ENCODE results near the gene SORCS2.

SORCS2 gene

GRCh38 chr4:7340553-7341433, 148.5 kb downstream of the SORCS2 start:
- H3K79me2 ChIP-seq (ENCODE audit: insufficient read depth, low read length), result no peaks in the 10 kb centered on the region
- H2AFZ ChIP-seq (ENCODE audit: low read length), result no peak overlapping the region
- TF ChIP-seq EZH2 (IDR thresholded peaks at IDR 0.05; ENCODE audit: borderline replicate concordance, low read length) (no peak), CTCF (IDR thresholded peaks at IDR 0.05; ENCODE audit: low read length) (no peak)
- no peak overlapping the region for H3K9ac ChIP-seq (ENCODE audit: low read length)
- H3K4me1 ChIP-seq (ENCODE audit: insufficient read depth, low read length, severe bottlenecking), result no peaks in the 10 kb centered on the region
- H3F3A ChIP-seq (ENCODE audit: insufficient read depth, low read length), result no peaks in the 10 kb centered on the region
- H3K9me2 ChIP-seq (ENCODE audit: low read depth, low read length), result no peaks in the 10 kb centered on the region
- H3K36me3 ChIP-seq (ENCODE audit: insufficient read depth, low read length), result no peaks in the 10 kb centered on the region
- no peaks in the 10 kb centered on the region for H3K9me3 ChIP-seq (ENCODE audit: low read length)
- H3K4me2 ChIP-seq (ENCODE audit: low read length), result no peak overlapping the region
- no peaks in the 10 kb centered on the region for H3K27me3 ChIP-seq (ENCODE audit: insufficient read depth, low read length)
- H4K20me1 ChIP-seq (ENCODE audit: insufficient read depth, low read length), result no peaks in the 10 kb centered on the region
- H3K4me3 ChIP-seq (ENCODE audit: low read depth, low read length, poor library complexity, severe bottlenecking), result no peak overlapping the region
- no peak overlapping the region for H3K27ac ChIP-seq (ENCODE audit: low read depth, low read length, poor library complexity, severe bottlenecking)

DNA sequence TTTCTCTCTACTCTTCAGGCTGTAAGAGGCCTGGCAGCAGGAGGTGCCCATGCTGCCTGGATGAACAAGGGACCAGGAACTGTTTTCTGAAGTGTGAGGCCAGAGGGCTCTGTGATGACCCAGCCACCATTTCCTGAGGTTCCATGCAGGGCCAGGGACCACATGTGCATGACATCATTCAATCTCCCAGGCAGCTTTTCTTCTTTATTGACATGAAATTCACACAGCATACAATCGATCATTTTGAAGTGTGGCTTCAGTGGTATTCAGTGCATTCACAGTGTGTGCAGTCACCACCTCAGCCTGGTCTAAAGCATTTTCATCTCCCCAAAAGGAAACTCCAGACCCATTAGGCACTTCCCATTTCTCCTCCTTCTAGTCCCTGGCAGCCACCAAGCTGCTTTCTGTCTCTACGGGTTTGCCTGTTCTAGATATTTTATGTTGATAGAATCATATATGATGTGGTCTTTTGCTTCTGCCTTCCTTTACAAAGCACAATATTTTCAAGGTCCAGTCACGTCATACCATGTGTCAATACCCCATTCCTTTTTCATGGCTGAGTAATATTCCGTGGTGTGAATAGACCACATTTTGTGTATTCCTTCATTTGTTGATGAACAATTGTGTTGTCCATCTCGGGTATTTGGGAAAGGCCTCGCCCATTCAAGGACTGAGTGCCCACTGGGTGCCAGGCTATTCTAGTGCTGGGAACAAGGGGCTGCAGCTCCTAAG, 149.3 kb downstream of the SORCS2 start:
- Histone ChIP-seq H3K9me3 (ENCODE audit: low read length) (no peaks in the 10 kb centered on the region), H3K4me3 (ENCODE audit: low read depth, low read length, poor library complexity, severe bottlenecking) (no peak overlapping the region), H3K9ac (ENCODE audit: low read length) (no peak overlapping the region), H3K4me2 (ENCODE audit: low read length) (no peak overlapping the region), H3K4me1 (ENCODE audit: insufficient read depth, low read length, severe bottlenecking) (no peaks in the 10 kb centered on the region), H4K20me1 (ENCODE audit: insufficient read depth, low read length) (no peaks in the 10 kb centered on the region), H3K9me2 (ENCODE audit: low read depth, low read length) (no peaks in the 10 kb centered on the region), H3K79me2 (ENCODE audit: insufficient read depth, low read length) (no peaks in the 10 kb centered on the region), H3K27me3 (ENCODE audit: insufficient read depth, low read length) (no peaks in the 10 kb centered on the region), H3K36me3 (ENCODE audit: insufficient read depth, low read length) (no peaks in the 10 kb centered on the region), H2AFZ (ENCODE audit: low read length) (no peak overlapping the region), H3K27ac (ENCODE audit: low read depth, low read length, poor library complexity, severe bottlenecking) (no peak overlapping the region), H3F3A (ENCODE audit: insufficient read depth, low read length) (no peaks in the 10 kb centered on the region)
- TF ChIP-seq EZH2 (IDR thresholded peaks at IDR 0.05; ENCODE audit: borderline replicate concordance, low read length) (no peak), CTCF (IDR thresholded peaks at IDR 0.05; ENCODE audit: low read length) (no peak)

DNA sequence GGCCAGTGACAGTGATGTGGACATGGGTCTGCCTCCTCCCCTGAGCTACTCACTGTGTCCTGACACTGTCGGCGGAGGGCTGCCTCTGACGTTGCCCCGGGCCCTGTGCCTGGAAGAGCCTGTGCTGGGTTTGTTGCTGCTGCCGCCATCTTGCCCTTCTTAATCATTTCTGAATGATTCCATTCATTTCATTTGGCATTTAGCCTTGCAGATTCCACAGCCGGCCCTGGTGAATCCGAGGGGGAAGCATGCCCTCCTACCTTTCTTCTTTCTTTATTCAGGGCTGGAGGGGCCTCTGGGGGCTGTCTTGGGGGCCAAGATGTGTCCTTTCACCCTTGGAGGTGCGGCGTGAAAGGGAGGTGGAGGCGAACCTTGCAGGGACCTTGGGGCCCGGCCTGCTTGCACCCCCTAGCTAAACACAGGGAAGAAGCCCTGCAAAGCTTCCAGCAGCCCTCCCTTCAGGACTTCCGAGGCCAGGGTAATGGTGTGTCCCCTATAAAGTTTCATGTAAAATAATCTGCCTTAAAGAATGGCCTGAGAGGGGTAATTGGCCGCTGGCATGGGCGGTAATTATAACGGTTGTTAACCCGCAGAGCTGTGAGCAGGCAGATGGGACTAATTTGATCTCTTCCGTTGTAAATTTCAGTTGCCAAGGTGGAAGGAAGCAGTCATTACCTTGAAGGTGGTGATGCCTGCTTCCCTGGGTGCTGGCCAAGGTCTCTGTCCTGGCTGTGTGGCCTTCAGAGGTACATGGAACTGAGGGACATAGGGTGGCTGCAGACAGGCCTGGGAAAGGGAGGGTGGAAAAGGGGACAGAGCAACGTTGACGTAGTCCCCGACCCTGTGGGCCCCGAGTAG, 150.1 kb downstream of the SORCS2 start:
- Histone ChIP-seq H3K9ac (ENCODE audit: low read length) (no peak overlapping the region), H3K4me1 (ENCODE audit: insufficient read depth, low read length, severe bottlenecking) (no peaks in the 10 kb centered on the region), H3K27me3 (ENCODE audit: insufficient read depth, low read length) (no peaks in the 10 kb centered on the region), H4K20me1 (ENCODE audit: insufficient read depth, low read length) (no peaks in the 10 kb centered on the region), H3K9me2 (ENCODE audit: low read depth, low read length) (no peaks in the 10 kb centered on the region), H3K79me2 (ENCODE audit: insufficient read depth, low read length) (no peaks in the 10 kb centered on the region), H2AFZ (ENCODE audit: low read length) (no peak overlapping the region), H3K9me3 (ENCODE audit: low read length) (no peaks in the 10 kb centered on the region), H3K4me3 (ENCODE audit: low read depth, low read length, poor library complexity, severe bottlenecking) (no peak overlapping the region), H3F3A (ENCODE audit: insufficient read depth, low read length) (no peaks in the 10 kb centered on the region), H3K36me3 (ENCODE audit: insufficient read depth, low read length) (no peaks in the 10 kb centered on the region), H3K4me2 (ENCODE audit: low read length) (no peak overlapping the region), H3K27ac (ENCODE audit: low read depth, low read length, poor library complexity, severe bottlenecking) (no peak overlapping the region)
- TF ChIP-seq EZH2 (IDR thresholded peaks at IDR 0.05; ENCODE audit: borderline replicate concordance, low read length), result no peak
- TF ChIP-seq CTCF (IDR thresholded peaks at IDR 0.05; ENCODE audit: low read length), result no peak

Measured in OCI-LY1 (cell line).